Erythroblast (primary cell): ENCODE measurements around the gene SNCAIP.
"Not testable (repeated sequence)": the region's sequence is repeated elsewhere in the genome, so short reads cannot be mapped to it uniquely, and the experiment has no call there.

Source experiments
- DNase-seq, 2 experiments: peaks; one replicate each; lab custom pipeline; 2025; lab: John Stamatoyannopoulos, UW
- GATA1 ChIP-seq: IDR thresholded peaks from 2 replicates; pipeline ENCODE4 v1.6.1; 2011; ENCODE audit warnings: low read depth, mild to moderate bottlenecking, control low read depth, low read length, moderate library complexity
- POLR2A ChIP-seq: IDR thresholded peaks from 2 replicates; pipeline ENCODE4 v1.6.1; 2011; ENCODE audit warnings: mild to moderate bottlenecking, low read length

Gene SNCAIP

DNA sequence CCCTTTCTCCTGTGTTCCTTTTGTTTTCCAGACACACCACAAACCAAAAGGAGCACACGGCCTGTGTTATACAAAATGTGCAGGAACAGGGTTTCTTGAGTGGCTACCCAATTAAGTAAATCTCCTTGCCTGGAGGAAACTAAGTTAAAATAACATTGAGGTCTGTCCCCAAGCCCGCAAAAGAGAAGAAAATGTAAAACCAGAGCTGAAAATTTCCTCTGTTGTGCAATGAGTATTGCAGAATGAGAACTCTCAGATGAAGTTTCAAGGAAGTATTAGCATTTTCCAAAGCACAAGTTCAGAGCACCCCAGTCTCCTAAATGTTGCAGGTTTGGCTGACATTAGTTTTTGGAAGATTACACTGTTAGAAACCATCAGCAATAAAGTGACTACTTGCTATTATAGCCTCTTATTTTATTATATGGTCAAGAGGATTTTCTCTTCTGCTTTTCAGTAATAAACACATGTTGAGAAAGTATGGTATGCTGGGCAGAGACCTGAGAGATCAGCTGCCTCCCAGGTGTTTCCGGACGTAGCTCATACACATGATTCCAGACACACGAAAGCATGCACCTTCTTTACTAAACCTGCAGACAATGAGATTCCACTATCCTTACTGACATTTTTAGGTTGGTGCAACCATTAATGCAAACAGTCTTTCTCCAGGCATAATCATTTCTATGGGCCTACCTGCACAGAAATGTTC is 161.3 kb downstream of the SNCAIP start:
- DNase-seq, result no peak

DNA sequence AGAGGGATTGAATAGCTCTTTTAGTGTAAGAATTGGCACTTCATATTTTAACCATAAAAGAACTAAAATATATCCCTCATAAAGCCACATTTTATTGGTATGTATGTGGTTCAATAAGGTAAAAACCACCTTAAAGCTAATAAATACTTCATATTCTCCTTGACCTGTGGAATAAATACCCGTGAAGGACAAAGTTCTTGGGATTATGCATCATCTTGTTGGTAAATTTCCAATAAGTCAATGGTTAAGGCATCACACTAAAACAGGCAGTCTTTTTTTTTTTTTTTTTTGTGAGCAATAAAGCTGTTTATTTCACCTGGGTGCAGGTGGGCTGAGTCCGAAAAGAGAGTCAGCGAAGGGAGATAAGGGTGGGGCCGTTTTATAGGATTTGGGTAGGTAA is 161.9 kb downstream of the SNCAIP start:
- DNase-seq, result no peak

More for the DNA sequence above, 161.3 kb downstream of the SNCAIP start:
- TF ChIP-seq POLR2A (no peak), GATA1 (no peak)

DNA sequence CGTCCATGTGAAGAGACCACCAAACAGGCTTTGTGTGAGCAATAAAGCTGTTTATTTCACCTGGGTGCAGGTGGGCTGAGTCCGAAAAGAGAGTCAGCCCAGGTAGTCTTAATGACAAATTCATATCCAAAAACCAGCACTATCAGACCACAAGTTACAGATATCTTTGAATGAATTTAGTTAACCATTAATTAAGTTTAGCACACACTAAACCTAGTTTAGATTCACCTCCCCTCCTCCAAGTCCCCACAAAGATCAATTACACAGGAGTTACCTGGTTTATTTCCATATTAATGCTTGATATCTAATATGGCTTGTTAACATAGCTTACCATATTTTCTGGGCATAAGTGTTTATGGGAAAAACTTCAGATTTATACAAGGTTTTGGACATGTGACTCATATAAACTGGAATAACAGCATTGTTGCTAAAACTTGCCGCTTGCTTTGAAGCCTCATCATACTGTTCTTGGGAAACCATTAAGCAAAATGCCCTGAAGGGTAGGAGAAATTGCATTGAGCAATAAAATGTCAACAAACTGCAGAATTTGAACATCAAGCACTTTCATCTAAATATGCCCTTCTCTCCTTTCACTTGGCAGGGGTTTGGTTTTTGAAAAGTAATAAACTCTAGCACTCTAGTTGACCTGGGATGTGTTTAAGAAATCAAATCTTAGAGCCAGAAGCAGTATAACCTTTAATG is 166.9 kb downstream of the SNCAIP start:
- DNase-seq, result no peak

More for the DNA sequence above, 161.9 kb downstream of the SNCAIP start:
- TF ChIP-seq POLR2A (no peak), GATA1 (no peak)

DNA sequence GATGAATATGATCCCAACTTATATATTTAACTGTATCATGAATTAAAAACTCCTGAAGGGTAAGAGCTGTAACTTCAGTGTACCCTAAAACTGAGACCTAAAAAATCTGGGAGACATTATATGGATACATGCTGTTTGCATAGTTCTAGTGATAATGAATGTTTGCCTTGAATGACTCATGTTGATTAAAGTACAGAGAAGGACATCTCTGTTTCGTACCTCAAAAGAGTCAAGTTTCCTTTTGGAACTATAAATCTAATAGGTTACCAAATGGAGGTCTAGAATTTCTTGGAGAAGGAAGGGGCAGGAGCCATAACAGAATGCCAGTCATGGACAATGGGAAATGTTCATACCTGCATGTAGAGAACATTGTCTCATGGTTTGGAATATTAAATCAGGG is 168.1 kb downstream of the SNCAIP start:
- DNase-seq, result no peak
- no peak for TF ChIP-seq POLR2A
- TF ChIP-seq GATA1, result no peak

More for the DNA sequence above, 166.9 kb downstream of the SNCAIP start:
- no peak for TF ChIP-seq POLR2A
- TF ChIP-seq GATA1, result no peak

DNA sequence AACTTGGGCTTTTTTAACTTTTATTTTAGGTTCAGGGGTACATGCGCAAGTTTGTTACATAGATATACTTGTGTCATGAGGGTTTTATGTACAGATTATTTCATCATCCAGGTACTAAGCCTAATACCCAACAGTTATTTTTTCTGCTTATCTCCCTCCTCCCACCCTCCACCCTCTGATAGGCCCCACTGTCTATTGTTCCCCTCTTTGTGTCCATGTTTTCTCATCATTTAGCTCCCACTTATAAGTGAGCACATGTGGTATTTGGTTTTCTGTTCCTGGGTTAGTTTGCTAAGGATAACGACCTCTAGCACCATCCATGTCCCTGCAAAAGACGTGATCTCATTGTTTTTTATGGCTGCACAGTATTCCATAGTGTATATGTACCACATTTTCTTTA is 172.1 kb downstream of the SNCAIP start:
- TF ChIP-seq GATA1 (no peak), POLR2A (no peak)
- no peak for DNase-seq

DNA sequence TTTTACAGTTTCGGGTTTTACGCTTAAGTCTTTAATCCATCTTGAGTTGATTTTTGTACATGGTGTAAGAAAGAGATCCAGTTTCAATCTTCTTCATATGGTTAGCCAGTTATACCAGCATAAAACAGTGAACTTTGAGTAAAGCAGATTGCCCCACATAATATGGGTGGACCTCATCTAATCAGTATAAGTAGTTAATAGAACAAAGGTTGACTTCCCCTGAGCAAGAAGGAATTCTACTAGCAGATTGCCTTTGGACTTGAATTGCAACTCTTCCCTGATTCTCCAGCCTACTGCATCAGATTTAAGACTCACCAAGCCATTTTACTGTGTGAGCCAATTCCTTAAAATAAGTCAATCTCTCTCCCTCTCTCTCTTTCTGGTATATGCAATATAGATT is 173.2 kb downstream of the SNCAIP start:
- no peak for DNase-seq
- TF ChIP-seq GATA1 (no peak), POLR2A (no peak)

DNA sequence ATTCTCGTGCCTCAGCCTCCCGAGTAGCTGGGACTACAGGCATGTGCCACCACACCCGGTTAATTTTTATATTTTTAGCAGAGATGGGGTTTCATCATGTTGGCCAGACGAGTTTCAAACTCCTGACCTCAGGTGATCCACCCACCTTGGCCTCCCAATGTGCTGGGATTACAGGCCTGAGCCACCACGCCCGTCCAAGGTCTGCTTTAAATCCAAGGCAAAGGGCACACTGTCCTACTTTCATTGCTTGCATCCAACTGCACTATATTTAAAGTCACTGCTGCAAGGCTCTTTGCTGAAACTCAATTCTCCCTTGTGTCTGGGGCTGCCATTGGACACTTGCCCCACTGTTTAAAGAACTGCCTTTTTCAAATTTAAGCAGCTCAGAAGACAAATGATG is 174.6 kb downstream of the SNCAIP start:
- DNase-seq, result not testable (repeated sequence)

DNA sequence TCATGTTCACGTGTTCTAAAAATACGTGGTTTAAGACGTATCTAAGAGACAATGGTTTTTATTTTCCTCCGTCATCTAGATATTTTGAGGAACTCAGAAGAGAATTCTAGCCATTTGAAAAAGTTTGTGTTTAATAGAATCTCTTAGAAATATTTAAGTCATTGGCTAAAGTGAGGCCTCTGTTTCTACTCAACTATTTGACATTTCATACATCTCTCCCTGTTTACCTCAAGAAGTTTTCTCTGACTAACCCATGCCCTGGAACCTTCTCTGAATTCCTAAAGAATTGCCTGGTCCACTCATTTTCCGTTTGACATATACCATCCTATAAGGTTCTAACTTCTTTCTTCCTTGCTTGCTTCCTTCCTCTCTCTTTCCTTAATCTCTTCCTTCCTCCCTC is 178.7 kb downstream of the SNCAIP start:
- no peak for DNase-seq
- no peak for TF ChIP-seq GATA1
- TF ChIP-seq POLR2A, result no peak

DNA sequence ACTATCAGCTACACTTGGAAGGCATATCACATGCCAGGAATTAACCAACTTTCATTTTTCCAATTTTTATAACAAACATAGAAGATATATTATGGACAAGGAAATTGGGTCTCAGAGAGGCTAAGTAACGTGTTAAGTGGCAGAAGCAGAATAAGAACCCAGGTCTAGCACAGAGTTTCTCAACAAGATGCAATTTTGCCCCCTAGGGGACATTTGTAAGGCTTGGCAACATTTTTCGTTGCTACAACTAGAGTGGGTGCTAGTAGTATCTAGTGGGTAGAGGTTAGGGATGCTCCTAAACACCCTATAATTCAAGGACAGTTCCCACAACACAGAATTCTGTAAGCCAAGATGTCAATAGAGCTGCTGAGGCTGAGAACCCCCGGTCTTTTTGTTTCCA is 180.6 kb downstream of the SNCAIP start:
- TF ChIP-seq POLR2A, result no peak
- peak; percentile 16 to 20 for DNase-seq

DNA sequence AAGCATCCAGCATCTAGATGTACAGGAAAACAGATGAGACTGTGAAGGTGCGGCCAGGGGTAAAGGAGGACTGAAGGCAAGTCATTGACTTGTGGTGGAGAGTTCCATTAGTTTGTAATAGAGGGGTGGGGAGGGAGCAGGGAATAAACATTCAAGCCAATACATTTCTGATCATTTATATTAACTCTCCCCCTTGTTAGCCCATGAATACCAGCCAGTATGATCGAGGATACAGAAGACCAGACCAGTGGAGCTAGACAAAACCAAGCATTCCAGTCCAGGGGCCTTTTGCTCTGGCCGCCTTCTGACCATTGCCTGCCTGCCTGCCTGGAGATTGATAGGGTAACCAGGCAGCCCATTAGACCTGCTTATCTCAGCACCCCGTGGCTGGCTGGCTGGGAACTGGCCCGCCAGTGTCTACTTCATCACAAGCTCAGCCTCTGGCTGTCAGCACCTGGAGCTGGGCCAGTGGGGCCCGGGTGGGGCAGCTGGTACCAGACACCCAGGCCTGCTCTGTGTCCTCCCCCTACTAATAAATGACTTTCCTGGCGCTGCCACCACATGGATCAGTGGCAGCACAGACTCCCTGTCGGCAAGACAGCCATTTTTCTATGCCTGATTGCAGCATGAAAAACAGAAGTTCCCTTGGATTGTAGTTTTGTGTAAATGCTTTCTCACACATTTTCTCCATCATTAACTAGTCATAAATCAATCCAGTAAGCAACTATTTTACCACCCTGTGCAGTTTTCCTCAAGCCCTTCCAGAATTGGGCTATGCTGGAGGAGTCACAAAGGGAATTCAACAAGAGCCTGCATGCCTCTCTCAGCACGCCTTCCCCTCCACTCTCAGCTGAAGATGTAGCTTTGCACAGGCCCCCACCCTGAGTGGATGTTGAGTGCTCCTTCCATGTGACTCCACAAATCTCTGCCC is 181.3 kb downstream of the SNCAIP start:
- peak; percentile 42 to 71 for DNase-seq
- TF ChIP-seq POLR2A (no peak), GATA1 (no peak)

DNA sequence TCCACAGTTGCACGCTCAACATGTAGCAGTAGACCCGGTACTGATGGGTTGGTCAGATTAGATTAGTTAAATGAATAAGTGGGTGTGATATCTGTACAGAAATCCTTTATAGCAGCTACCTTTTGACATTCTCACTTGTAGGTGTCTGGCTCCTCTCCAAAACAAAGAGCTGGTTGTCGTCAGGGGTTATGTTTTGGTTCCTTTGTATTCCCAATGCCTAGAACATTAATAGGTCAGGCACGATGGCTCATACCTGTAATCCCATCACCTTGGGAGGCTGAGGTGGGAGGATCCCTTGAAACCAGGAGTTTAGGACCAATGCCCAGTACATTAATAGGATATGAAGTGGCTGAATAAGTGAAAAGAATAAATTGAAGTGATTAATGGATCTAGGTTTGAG is 182.1 kb downstream of the SNCAIP start:
- TF ChIP-seq GATA1 (no peak), POLR2A (no peak)
- DNase-seq, result no peak

DNA sequence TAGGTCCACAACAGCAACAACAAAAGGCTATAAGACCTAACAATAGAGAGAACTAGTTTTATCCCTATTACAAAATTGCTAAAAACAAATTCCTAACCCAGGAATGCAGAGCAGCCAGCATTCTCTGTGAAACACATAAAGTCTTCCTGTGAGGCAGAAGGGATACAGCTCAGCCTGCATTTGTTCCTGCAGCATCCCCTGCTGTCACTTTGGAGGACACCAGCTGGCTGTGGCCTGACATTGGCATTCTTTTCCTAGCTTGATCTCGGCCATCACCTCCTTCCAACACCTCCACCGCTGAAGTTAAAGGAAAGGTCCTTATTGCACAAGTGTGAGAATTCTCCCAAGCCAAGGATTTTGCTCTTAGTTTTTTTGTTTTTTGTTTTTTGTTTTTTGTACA is 186.1 kb downstream of the SNCAIP start:
- DNase-seq, result no peak
- TF ChIP-seq POLR2A (no peak), GATA1 (no peak)

DNA sequence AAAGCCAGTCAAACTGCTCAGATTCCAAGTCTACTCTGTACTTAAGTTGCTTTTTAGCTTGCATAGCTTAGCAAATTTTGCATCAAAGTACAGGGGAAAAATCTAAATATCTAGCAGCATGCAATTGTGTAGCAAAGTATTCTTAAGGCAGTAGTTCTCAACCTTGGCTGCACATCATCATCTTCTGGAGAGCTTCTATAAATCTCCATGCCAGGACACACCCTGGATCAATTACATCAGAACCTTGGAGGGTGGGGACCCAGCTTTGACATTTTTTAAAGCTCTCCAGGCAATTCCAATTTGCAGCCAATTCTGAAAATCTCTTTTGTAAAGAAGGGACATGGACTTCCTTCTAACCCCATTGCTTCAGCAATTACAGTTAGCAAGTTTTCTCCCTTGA is 187.5 kb downstream of the SNCAIP start:
- DNase-seq, result no peak

More for the DNA sequence above, 187.5 kb downstream of the SNCAIP start:
- TF ChIP-seq POLR2A (no peak), GATA1 (no peak)
